Immature natural killer cell (primary cell): ENCODE data around the gene LYRM9. TPM values are rescaled to one million over a fixed set of nuclear protein-coding genes. Genes with fewer than 3 reads are reported as not detected.
"Not testable (repeated sequence)": the region's sequence is repeated elsewhere in the genome, so short reads cannot be mapped to it uniquely, and the experiment has no call there.

Experiments used
- DNase-seq, 3 donors: peaks; one replicate each; pipeline ENCODE4 v3.0.0; 2022; ENCODE audit warnings: mixed read lengths in 1 of 3
- H3K27ac Mint-ChIP-seq, 6 donors: one replicate each; pipeline ENCODE4 v1.8.0; 2020; ENCODE audit warnings: mixed read lengths in 6 of 6, mild to moderate bottlenecking in 5 of 6, inconsistent platforms in 4 of 6, moderate library complexity in 3 of 6
- H3K27me3 Mint-ChIP-seq, 3 donors: one replicate each; pipeline ENCODE4 v1.8.0; 2020 to 2021; ENCODE audit warnings: low read depth in 3 of 3, mild to moderate bottlenecking in 3 of 3, mixed read lengths in 3 of 3, moderate library complexity in 3 of 3, inconsistent platforms in 1 of 3
- H3K36me3 Mint-ChIP-seq, 3 donors: one replicate each; pipeline ENCODE4 v1.8.0; 2020; ENCODE audit warnings: mixed read lengths in 3 of 3, inconsistent platforms in 2 of 3, mild to moderate bottlenecking in 2 of 3
- H3K4me1 Mint-ChIP-seq, 2 donors: one replicate each; pipeline ENCODE4 v1.8.0; 2020; ENCODE audit warnings: inconsistent platforms in 2 of 2, mild to moderate bottlenecking in 2 of 2, mixed read lengths in 2 of 2, moderate library complexity in 1 of 2
- H3K4me3 Mint-ChIP-seq, 5 donors: one replicate each; pipeline ENCODE4 v1.8.0; 2020; ENCODE audit warnings: mild to moderate bottlenecking in 5 of 5, mixed read lengths in 5 of 5, inconsistent platforms in 3 of 5, moderate library complexity in 3 of 5
- H3K9me3 Mint-ChIP-seq, 6 donors: one replicate each; pipeline ENCODE4 v1.8.0; 2020; ENCODE audit warnings: mild to moderate bottlenecking in 6 of 6, mixed read lengths in 6 of 6, inconsistent platforms in 4 of 6, moderate library complexity in 3 of 6
- polyA plus RNA-seq, 3 donors: library from polyadenylated mRNA; unstranded; fragments of 300-500 nt; fragmentation: Illumina TruSeq; gene quantifications; one replicate each; pipeline ENCODE4 v1.2.3, GENCODE V29; 2021

The LYRM9 gene
- polyA plus RNA-seq, 3 donors from 2014 or later = 9.2 to 11.1 (median 10.3) TPM

GRCh38 chr17:27855454-27855853 is 37.7 kb downstream of the LYRM9 start:
- Mint-ChIP-seq H3K4me1 (no peaks in the 10 kb centered on the region), H3K9me3 (no peaks in the 10 kb centered on the region), H3K4me3 (no peak overlapping the region), H3K36me3 (peaks cover 0 to 5% (median 3%) of the 10 kb centered on the region in 3 donors), H3K27ac (no peak overlapping the region), H3K27me3 (peaks cover 3 to 12% (median 4%) of the 10 kb centered on the region in 3 donors)
- DNase-seq = no peak

GRCh38 chr17:27854163-27854562 is 39.0 kb downstream of the LYRM9 start:
- no peaks in the 10 kb centered on the region for H3K4me1 Mint-ChIP-seq

GRCh38 chr17:27853091-27853490 is 40.1 kb downstream of the LYRM9 start:
- H3K9me3 Mint-ChIP-seq = no peaks in the 10 kb centered on the region
- no peak for DNase-seq
- peaks cover 3 to 10% (median 4%) of the 10 kb centered on the region in 3 donors for H3K27me3 Mint-ChIP-seq
- H3K27ac Mint-ChIP-seq = no peak overlapping the region
- peaks cover 1 to 8% of the 10 kb centered on the region in 2 donors for H3K4me1 Mint-ChIP-seq
- H3K36me3 Mint-ChIP-seq = peaks cover 0 to 5% (median 3%) of the 10 kb centered on the region in 3 donors
- H3K4me3 Mint-ChIP-seq = no peak overlapping the region

More at GRCh38 chr17:27854163-27854562, 39.0 kb downstream of the LYRM9 start:
- no peak overlapping the region for H3K27ac Mint-ChIP-seq
- peaks cover 0 to 5% (median 3%) of the 10 kb centered on the region in 3 donors for H3K36me3 Mint-ChIP-seq
- H3K4me3 Mint-ChIP-seq = no peak overlapping the region
- no peak for DNase-seq
- no peaks in the 10 kb centered on the region for H3K9me3 Mint-ChIP-seq
- peaks cover 3 to 10% (median 4%) of the 10 kb centered on the region in 3 donors for H3K27me3 Mint-ChIP-seq

GRCh38 chr17:27849474-27850185 is 43.5 kb downstream of the LYRM9 start:
- no peaks in the 10 kb centered on the region for H3K9me3 Mint-ChIP-seq
- H3K36me3 Mint-ChIP-seq = peaks cover 0 to 5% (median 3%) of the 10 kb centered on the region in 3 donors

GRCh38 chr17:27848931-27849330 is 44.2 kb downstream of the LYRM9 start:
- Mint-ChIP-seq H3K4me3 (no peak overlapping the region), H3K27me3 (peaks cover 8 to 13% (median 12%) of the 10 kb centered on the region in 3 donors), H3K27ac (no peak overlapping the region), H3K36me3 (no peaks in the 10 kb centered on the region), H3K4me1 (peaks cover 26 to 38% of the 10 kb centered on the region in 2 donors), H3K9me3 (no peaks in the 10 kb centered on the region)
- DNase-seq = no peak

More at GRCh38 chr17:27849474-27850185, 43.5 kb downstream of the LYRM9 start:
- H3K27ac Mint-ChIP-seq = no peak overlapping the region
- H3K27me3 Mint-ChIP-seq = peaks cover 8 to 14% (median 12%) of the 10 kb centered on the region in 3 donors
- peaks cover 26 to 38% of the 10 kb centered on the region in 2 donors for H3K4me1 Mint-ChIP-seq
- no peak overlapping the region for H3K4me3 Mint-ChIP-seq
- no peak for DNase-seq

- not testable (repeated sequence) for DNase-seq
- Mint-ChIP-seq H3K27me3 (peaks cover 6 to 12% (median 8%) of the 10 kb centered on the region in 3 donors), H3K4me3 (peak overlapping the region; percentile 83 to 91 (median 87))
Observed at GRCh38 chr17:27846808-27847307, 46.3 kb downstream of the LYRM9 start.

GRCh38 chr17:27846042-27846655 is 47.0 kb downstream of the LYRM9 start:
- H3K27me3 Mint-ChIP-seq = peaks cover 6 to 12% (median 8%) of the 10 kb centered on the region in 3 donors
- no peaks in the 10 kb centered on the region for H3K9me3 Mint-ChIP-seq
- H3K4me3 Mint-ChIP-seq = peak overlapping the region; percentile 83 to 91 (median 87)
- peak; percentile 70 to 82 (median 75) for DNase-seq
- H3K4me1 Mint-ChIP-seq = peaks cover 26 to 38% of the 10 kb centered on the region in 2 donors
- H3K27ac Mint-ChIP-seq = peak overlapping the region; percentile 83 to 95 (median 88)
- no peaks in the 10 kb centered on the region for H3K36me3 Mint-ChIP-seq

More at GRCh38 chr17:27846808-27847307, 46.3 kb downstream of the LYRM9 start:
- not testable (repeated sequence) for H3K9me3 Mint-ChIP-seq, H3K36me3 Mint-ChIP-seq
- Mint-ChIP-seq H3K4me1 (peaks cover 26 to 38% of the 10 kb centered on the region in 2 donors), H3K27ac (peak overlapping the region; percentile 83 to 95 (median 88))

- H3K36me3 Mint-ChIP-seq = no peaks in the 10 kb centered on the region
- H3K9me3 Mint-ChIP-seq = no peaks in the 10 kb centered on the region
- H3K27ac Mint-ChIP-seq = peak overlapping the region; percentile 83 to 95 (median 88)
- H3K4me3 Mint-ChIP-seq = peak overlapping the region in 2 of 5 donors; percentile 11 to 29
- peaks cover 26 to 38% of the 10 kb centered on the region in 2 donors for H3K4me1 Mint-ChIP-seq
- H3K27me3 Mint-ChIP-seq = peaks cover 6 to 10% (median 6%) of the 10 kb centered on the region in 3 donors
- no peak for DNase-seq
Observed at GRCh38 chr17:27845264-27846041, 47.7 kb downstream of the LYRM9 start.

GRCh38 chr17:27840688-27841087 is 52.5 kb downstream of the LYRM9 start:
- H3K36me3 Mint-ChIP-seq = no peaks in the 10 kb centered on the region
- no peaks in the 10 kb centered on the region for H3K27me3 Mint-ChIP-seq
- H3K4me1 Mint-ChIP-seq = peaks cover under 1 to 6% of the 10 kb centered on the region in 2 donors
- no peak for DNase-seq
- H3K9me3 Mint-ChIP-seq = no peaks in the 10 kb centered on the region
- H3K4me3 Mint-ChIP-seq = no peak overlapping the region
- H3K27ac Mint-ChIP-seq = no peak overlapping the region

GRCh38 chr17:27840406-27840678 is 52.8 kb downstream of the LYRM9 start:
- H3K27ac Mint-ChIP-seq, H3K9me3 Mint-ChIP-seq, H3K27me3 Mint-ChIP-seq, H3K36me3 Mint-ChIP-seq, DNase-seq, H3K4me1 Mint-ChIP-seq, H3K4me3 Mint-ChIP-seq: not testable (repeated sequence)

- not testable (repeated sequence) for H3K36me3 Mint-ChIP-seq, H3K4me1 Mint-ChIP-seq, H3K27ac Mint-ChIP-seq, H3K4me3 Mint-ChIP-seq, H3K9me3 Mint-ChIP-seq, H3K27me3 Mint-ChIP-seq, DNase-seq
Observed at GRCh38 chr17:27839571-27840405, 53.4 kb downstream of the LYRM9 start.

- H3K4me3 Mint-ChIP-seq, H3K27me3 Mint-ChIP-seq, H3K4me1 Mint-ChIP-seq, DNase-seq, H3K9me3 Mint-ChIP-seq, H3K27ac Mint-ChIP-seq, H3K36me3 Mint-ChIP-seq: not testable (repeated sequence)
Observed at GRCh38 chr17:27838607-27839006, 54.6 kb downstream of the LYRM9 start.

- DNase-seq, H3K9me3 Mint-ChIP-seq, H3K27me3 Mint-ChIP-seq, H3K27ac Mint-ChIP-seq, H3K4me1 Mint-ChIP-seq, H3K4me3 Mint-ChIP-seq, H3K36me3 Mint-ChIP-seq: not testable (repeated sequence)
Observed at GRCh38 chr17:27837769-27838168, 55.4 kb downstream of the LYRM9 start.
